Stromal cell of bone marrow (primary cell): ENCODE measurements around the gene TMEM87A.
A peak's percentile ranks its signal among the peaks of the same experiment; 100 is the strongest.

Experiments used
- DNase-seq: peaks from one replicate; pipeline ENCODE4 v3.0.0-alpha.2; 2012; ENCODE audit warnings: low read depth

The TMEM87A gene

GRCh38 chr15:42203891-42204290 is 69.3 kb downstream of the TMEM87A start:
- peak; percentile 3 for DNase-seq

GRCh38 chr15:42202653-42203052 is 70.6 kb downstream of the TMEM87A start:
- DNase-seq, result no peak

- DNase-seq, result no peak
Observed at GRCh38 chr15:42201801-42202200, 71.4 kb downstream of the TMEM87A start.

GRCh38 chr15:42199126-42199525 is 74.1 kb downstream of the TMEM87A start:
- DNase-seq, result no peak

GRCh38 chr15:42198516-42198915 is 74.7 kb downstream of the TMEM87A start:
- no peak for DNase-seq

GRCh38 chr15:42194513-42194912 is 78.7 kb downstream of the TMEM87A start:
- peak; percentile 18 for DNase-seq

GRCh38 chr15:42193383-42193782 is 79.8 kb downstream of the TMEM87A start:
- DNase-seq, result no peak

- DNase-seq, result no peak
Observed at GRCh38 chr15:42191610-42192346, 81.5 kb downstream of the TMEM87A start.

- no peak for DNase-seq
Observed at GRCh38 chr15:42190370-42190769, 82.9 kb downstream of the TMEM87A start.

- DNase-seq, result no peak
Observed at GRCh38 chr15:42185801-42186200, 87.4 kb downstream of the TMEM87A start.

GRCh38 chr15:42184736-42185135 is 88.5 kb downstream of the TMEM87A start:
- no peak for DNase-seq

- no peak for DNase-seq
Observed at GRCh38 chr15:42184296-42184695, 88.9 kb downstream of the TMEM87A start.

- no peak for DNase-seq
Observed at GRCh38 chr15:42182961-42183360, 90.3 kb downstream of the TMEM87A start.

- DNase-seq, result no peak
Observed at GRCh38 chr15:42182328-42182886, 90.8 kb downstream of the TMEM87A start.

GRCh38 chr15:42178056-42178455 is 95.2 kb downstream of the TMEM87A start:
- no peak for DNase-seq

- DNase-seq, result no peak
Observed at GRCh38 chr15:42175671-42176070, 97.6 kb downstream of the TMEM87A start.

- no peak for DNase-seq
Observed at GRCh38 chr15:42172475-42172874, 100.8 kb downstream of the TMEM87A start.

GRCh38 chr15:42171795-42172194 is 101.4 kb downstream of the TMEM87A start:
- DNase-seq, result no peak

- DNase-seq, result no peak
Observed at GRCh38 chr15:42171122-42171521, 102.1 kb downstream of the TMEM87A start.

GRCh38 chr15:42166225-42166940 is 106.8 kb downstream of the TMEM87A start:
- DNase-seq, result no peak

GRCh38 chr15:42165106-42165505 is 108.1 kb downstream of the TMEM87A start:
- DNase-seq, result peak; percentile 3

- DNase-seq, result no peak
Observed at GRCh38 chr15:42163947-42164550, 109.2 kb downstream of the TMEM87A start.

- no peak for DNase-seq
Observed at GRCh38 chr15:42163291-42163690, 109.9 kb downstream of the TMEM87A start.
